ENCODE results near the gene HAPLN2. TPM values are rescaled to one million over a fixed set of nuclear protein-coding genes. Genes with fewer than 3 reads are reported as not detected.

The HAPLN2 gene
- total and polyA plus RNA-seq, 2 of the 4 experiments (the other 2 are of a cell fraction), result not detected

- H4K20me1 ChIP-seq (ENCODE audit: insufficient read depth, low read length), result no peaks in the 10 kb centered on the region
- H2AK9ac ChIP-seq (replicated peaks; ENCODE audit: low read depth, low read length, poor library complexity), result no peak overlapping the region
- intact Hi-C loops (cut with micrococcal nuclease) (loop anchor here (5.0 kb wide), 1 partner anchor 112 kb away; no protein-coding TSS in a partner anchor), dilution Hi-C loops (cut with HindIII; ENCODE audit: low sequenced_read_pairs, unreplicated experiment) (no loop called here), in situ Hi-C loops (cut with MboI; ENCODE audit: low sequenced_read_pairs) (no loop called here)
- no peak overlapping the region for H3K9ac ChIP-seq (ENCODE audit: low read depth, low read length)
- BruUV-seq (replicated peaks), result no TSS peak
- H2BK15ac ChIP-seq (ENCODE audit: low read depth, low read length), result no peak overlapping the region
- no peak for ATAC-seq (ENCODE audit: low read depth)
- no peak overlapping the region for H3K4me2 ChIP-seq (ENCODE audit: low read depth, low read length)
- H2AK5ac ChIP-seq (ENCODE audit: low read depth, low read length), result no peak overlapping the region
- H3K36me3 ChIP-seq (ENCODE audit: control insufficient read depth, insufficient read depth, low read length), result peaks cover 33% of the 10 kb centered on the region
- ChIA-PET POLR2A (ENCODE audit: unreplicated experiment) (no interaction called here), CTCF (no interaction called here)
- H2BK120ac ChIP-seq (ENCODE audit: low read depth, low read length), result no peak overlapping the region
- no peak overlapping the region for H3K14ac ChIP-seq (replicated peaks; ENCODE audit: low read depth, low read length)
- no peak overlapping the region for H3K23ac ChIP-seq (ENCODE audit: low read depth, low read length)
- no peak overlapping the region for H3K56ac ChIP-seq (ENCODE audit: extremely low read depth, insufficient read depth, low read length)
- H3K27me3 ChIP-seq (ENCODE audit: control insufficient read depth, insufficient read depth, low read length), result no peaks in the 10 kb centered on the region
- H2AFZ ChIP-seq (replicated peaks; ENCODE audit: low read length, poor library complexity), result no peak overlapping the region
- H2BK5ac ChIP-seq (ENCODE audit: low read depth, low read length, poor library complexity, severe bottlenecking), result no peak overlapping the region
- peaks cover 3% of the 10 kb centered on the region; the same call in 1 of the 2 replicates for H3K4me1 ChIP-seq (ENCODE audit: control insufficient read depth, insufficient read depth, low read length)
- 94% methylated on average over 3 of the region's 3 CpGs; no CpG with 5 or more reads in 1 of the 2 experiments for WGBS, 2 experiments (ENCODE audit: extremely low coverage in 2 of 2, insufficient read length in 1 of 2)
- no peak overlapping the region for H4K5ac ChIP-seq (ENCODE audit: low read depth, low read length)
- no peak overlapping the region for H3K4me3 ChIP-seq (ENCODE audit: insufficient read depth, low read depth, low read length)
- no peak overlapping the region for H3K27ac ChIP-seq (ENCODE audit: insufficient read depth, low read length)
- no peak overlapping the region for H4K8ac ChIP-seq (ENCODE audit: low read depth in 2 of 2, low read length in 2 of 2)
- TF ChIP-seq NFE2L2 (IDR thresholded peaks at IDR 0.05; ENCODE audit: low read depth, low read length) (no peak), MAFK (IDR thresholded peaks at IDR 0.05; ENCODE audit: low read depth, low read length) (no peak), CHD1 (IDR thresholded peaks at IDR 0.05; ENCODE audit: low read depth, low read length) (no peak), BHLHE40 (IDR thresholded peaks at IDR 0.05; ENCODE audit: low read depth, low read length) (no peak), RCOR1 (IDR thresholded peaks at IDR 0.05; ENCODE audit: insufficient replicate concordance, low read length) (no peak), USF2 (IDR thresholded peaks at IDR 0.05; ENCODE audit: low read depth, low read length) (no peak), POLR2A (IDR thresholded peaks at IDR 0.05; ENCODE audit: low read depth, low read length) (no peak), CTCF (conservative IDR thresholded peaks at IDR 0.05; ENCODE audit: low read depth, low read length) (no peak), SMC3 (IDR thresholded peaks at IDR 0.05; ENCODE audit: low read depth, low read length) (no peak), MXI1 (IDR thresholded peaks at IDR 0.05; ENCODE audit: borderline replicate concordance, low read depth, low read length) (no peak), ELK1 (IDR thresholded peaks at IDR 0.05; ENCODE audit: borderline replicate concordance, low read depth, low read length) (no peak), MAZ (IDR thresholded peaks at IDR 0.05; ENCODE audit: borderline replicate concordance, low read depth, low read length) (no peak), CEBPB (IDR thresholded peaks at IDR 0.05; ENCODE audit: low read depth, low read length) (no peak), RAD21 (IDR thresholded peaks at IDR 0.05; ENCODE audit: low read length) (no peak), FOS (IDR thresholded peaks at IDR 0.05; ENCODE audit: low read depth, low read length) (no peak)
- peaks cover 11 to 46% of the 10 kb centered on the region in 2 experiments for H3K79me1 ChIP-seq (ENCODE audit: low read depth in 1 of 2, low read length in 2 of 2)
- H3K4ac ChIP-seq (ENCODE audit: low read depth, low read length), result no peak overlapping the region
- H3K9me1 ChIP-seq (ENCODE audit: insufficient read depth, low read length), result peaks cover 10% of the 10 kb centered on the region
- no peaks in the 10 kb centered on the region for H3K9me3 ChIP-seq (ENCODE audit: control insufficient read depth, insufficient read depth, low read length)
- no peak overlapping the region for H3K18ac ChIP-seq (ENCODE audit: low read depth, low read length)
- no peak overlapping the region for H4K91ac ChIP-seq (ENCODE audit: insufficient read depth, low read depth, low read length)
- no peak for DNase-seq
- H2BK20ac ChIP-seq (ENCODE audit: low read depth, low read length), result no peak overlapping the region
These were observed 25.0 kb upstream of the HAPLN2 start for GRCh38 chr1:156594190-156594589.

Data from IMR-90 (cell line).